H1 (cell line): ENCODE results near the gene MAGIX. TPM values are rescaled to one million over a fixed set of nuclear protein-coding genes. Genes with fewer than 3 reads are reported as not detected.

Source experiments
- CTCF ChIA-PET: fragments of 300-600 bp; sonication (Branson Sonifier 250); formaldehyde crosslinking; loops from one replicate; lab custom pipeline; 2021; ENCODE audit not compliant: partially characterized antibody; lab: Charles Lee
- POLR2A ChIA-PET: fragments of 300-600 bp; sonication (Branson Sonifier 250); formaldehyde crosslinking; loops from one replicate; lab custom pipeline; 2021; ENCODE audit warnings: inconsistent platforms; ENCODE audit not compliant: partially characterized antibody; lab: Charles Lee
- DNase-seq, 2 experiments: peaks; one replicate each; pipeline versions ENCODE4 v3.0.0 to v3.0.0-alpha.2; 2010 to 2022; ENCODE audit warnings: low spot score in 2 of 2, low read depth in 1 of 2, mixed read lengths in 1 of 2
- FAIRE-seq: peaks from 2 replicates; lab custom pipeline; 2011; peaks lifted over from hg19 to GRCh38; lab: Jason Lieb, UNC
- H2AFZ ChIP-seq: 2 replicates; pipeline ENCODE4 v1.8.1; 2012; ENCODE audit warnings: low read length, inconsistent platforms
- H2AK5ac ChIP-seq: 2 replicates; pipeline ENCODE4 v1.6.1; 2013; ENCODE audit warnings: low read depth, low read length
- H2BK120ac ChIP-seq: replicated peaks from 2 replicates; pipeline ENCODE3; 2013; ENCODE audit warnings: low read depth, low read length, inconsistent platforms
- H2BK12ac ChIP-seq: 2 replicates; pipeline ENCODE4 v1.6.1; 2013; ENCODE audit warnings: low read depth, low read length
- H2BK15ac ChIP-seq: 2 replicates; pipeline ENCODE4 v1.6.1; 2013; ENCODE audit warnings: low read length
- H2BK20ac ChIP-seq: 2 replicates; pipeline ENCODE4 v1.6.1; 2013; ENCODE audit warnings: low read length
- H2BK5ac ChIP-seq: 2 replicates; pipeline ENCODE4 v1.6.1; 2013; ENCODE audit warnings: low read depth, low read length
- H3K14ac ChIP-seq: 2 replicates; pipeline ENCODE4 v1.6.1; 2013; ENCODE audit warnings: inconsistent platforms; ENCODE audit not compliant: insufficient read length
- H3K18ac ChIP-seq: 2 replicates; pipeline ENCODE4 v1.6.1; 2013; ENCODE audit warnings: low read length; ENCODE audit errors: extremely low read depth
- H3K23ac ChIP-seq: 2 replicates; pipeline ENCODE4 v1.6.1; 2013; ENCODE audit warnings: inconsistent platforms; ENCODE audit not compliant: insufficient read length
- H3K23me2 ChIP-seq: 2 replicates; pipeline ENCODE4 v1.6.1; 2013; ENCODE audit warnings: low read depth, low read length
- H3K27ac ChIP-seq: 2 replicates; pipeline ENCODE4 v1.6.1; 2011; ENCODE audit warnings: low read depth, low read length, inconsistent platforms
- H3K27me3 ChIP-seq, 4 experiments: replicated peaks in 1 of 4; 1 replicate in 1 of 4; 2 replicates in 3 of 4; pipeline versions ENCODE4 v1.6.1 to v1.8.1; 2011 to 2013; ENCODE audit warnings: low read length in 3 of 4, mild to moderate bottlenecking in 3 of 4, inconsistent platforms in 2 of 4, mixed read lengths in 2 of 4, moderate library complexity in 1 of 4; ENCODE audit not compliant: control insufficient read depth in 3 of 4, insufficient read depth in 3 of 4; ENCODE audit errors: extremely low read depth in 1 of 4
- H3K36me3 ChIP-seq, 4 experiments: 2 replicates each; pipeline versions ENCODE4 v1.6.1 to v1.8.1; 2011 to 2013; ENCODE audit warnings: mild to moderate bottlenecking in 4 of 4, low read length in 3 of 4, moderate library complexity in 2 of 4, control low read depth in 1 of 4, inconsistent platforms in 1 of 4; ENCODE audit not compliant: insufficient read depth in 4 of 4, control insufficient read depth in 2 of 4
- H3K4ac ChIP-seq: replicated peaks from 2 replicates; pipeline ENCODE3; 2013; ENCODE audit warnings: low read length, low read depth, mixed read lengths, inconsistent platforms; ENCODE audit not compliant: insufficient read length
- H3K4me1 ChIP-seq, 4 experiments: replicated peaks in 1 of 4; 1 replicate in 1 of 4; 2 replicates in 3 of 4; pipeline versions ENCODE4 v1.6.1 to v1.8.1; 2011 to 2013; ENCODE audit warnings: low read length in 3 of 4, inconsistent platforms in 2 of 4, mixed read lengths in 1 of 4; ENCODE audit not compliant: insufficient read depth in 4 of 4, control insufficient read depth in 3 of 4
- H3K4me2 ChIP-seq, 2 experiments: 2 replicates each; pipeline versions ENCODE4 v1.6.1 to v1.8.1; 2011 to 2013; ENCODE audit warnings: low read depth in 2 of 2, low read length in 2 of 2, control low read depth in 1 of 2, inconsistent platforms in 1 of 2, mild to moderate bottlenecking in 1 of 2; ENCODE audit not compliant: insufficient read depth in 1 of 2
- H3K4me3 ChIP-seq, 4 experiments: fragments of 200-600, 300-600 bp in 1 of 4; sonication (generic), shearing (Covaris generic), sonication (Bioruptor Twin) in 1 of 4; 2 replicates each; pipeline versions ENCODE4 v1.5.1 to v1.8.1; 2011 to 2016; ENCODE audit warnings: low read length in 4 of 4, low read depth in 3 of 4, control low read depth in 2 of 4, inconsistent platforms in 2 of 4, mild to moderate bottlenecking in 2 of 4, mixed read lengths in 1 of 4, moderate library complexity in 1 of 4; ENCODE audit not compliant: insufficient read depth in 2 of 4; ENCODE audit errors: extremely low read depth in 1 of 4
- H3K56ac ChIP-seq: replicated peaks from 2 replicates; pipeline ENCODE3; 2013; ENCODE audit warnings: low read depth, mild to moderate bottlenecking, mixed read lengths, low read length, inconsistent platforms; ENCODE audit not compliant: insufficient read length
- H3K79me1 ChIP-seq: 2 replicates; pipeline ENCODE4 v1.6.1; 2013; ENCODE audit warnings: low read depth, low read length, control low read depth
- H3K79me2 ChIP-seq, 2 experiments: 2 replicates each; pipeline versions ENCODE4 v1.6.1 to v1.8.1; 2012 to 2013; ENCODE audit warnings: low read length in 2 of 2, mild to moderate bottlenecking in 2 of 2, inconsistent platforms in 1 of 2; ENCODE audit not compliant: insufficient read depth in 2 of 2, control insufficient read depth in 1 of 2
- H3K9ac ChIP-seq, 4 experiments: replicated peaks in 1 of 4; 1 replicate in 1 of 4; 2 replicates in 3 of 4; pipeline versions ENCODE4 v1.6.1 to v1.8.1; 2011 to 2013; ENCODE audit warnings: low read depth in 3 of 4, low read length in 3 of 4, control low read depth in 2 of 4, mild to moderate bottlenecking in 2 of 4, moderate library complexity in 2 of 4, inconsistent platforms in 1 of 4; ENCODE audit errors: extremely low read depth in 1 of 4
- H3K9me3 ChIP-seq, 2 experiments: 2 replicates each; pipeline versions ENCODE4 v1.6.1 to v1.8.1; 2012 to 2013; ENCODE audit warnings: mild to moderate bottlenecking in 2 of 2, moderate library complexity in 2 of 2, control low read depth in 1 of 2, inconsistent platforms in 1 of 2, low read depth in 1 of 2, low read length in 1 of 2, mixed read lengths in 1 of 2; ENCODE audit not compliant: insufficient read depth in 2 of 2
- H4K20me1 ChIP-seq, 2 experiments: replicated peaks in 1 of 2; 2 replicates each; pipeline versions ENCODE3 to v1.8.1; 2011 to 2013; ENCODE audit warnings: inconsistent platforms in 2 of 2, low read length in 2 of 2, mild to moderate bottlenecking in 1 of 2; ENCODE audit not compliant: insufficient read depth in 2 of 2, control insufficient read depth in 1 of 2
- H4K5ac ChIP-seq: 2 replicates; pipeline ENCODE4 v1.6.1; 2013; ENCODE audit warnings: low read length, low read depth, mixed read lengths, inconsistent platforms; ENCODE audit not compliant: insufficient read length
- H4K8ac ChIP-seq: 2 replicates; pipeline ENCODE4 v1.8.0; 2013; ENCODE audit warnings: mild to moderate bottlenecking, moderate library complexity, low read length, inconsistent platforms; ENCODE audit not compliant: insufficient read depth; ENCODE audit errors: extremely low read depth
- H4K91ac ChIP-seq: replicated peaks from 2 replicates; pipeline ENCODE3; 2013; ENCODE audit warnings: low read length, mixed read lengths, inconsistent platforms; ENCODE audit not compliant: insufficient read length
- ASH2L ChIP-seq: fragments of 200-600, 300-600 bp; sonication (generic); IDR thresholded peaks from one replicate; pipeline ENCODE4 v1.7.1; 2017; ENCODE audit warnings: low read length
- CBX5 ChIP-seq: fragments of 300-800, 300-1000 bp; sonication (generic); IDR thresholded peaks from 2 replicates; pipeline ENCODE4 v1.7.1; 2016; ENCODE audit warnings: antibody characterized with exemption, low read length, low read depth
- GABPA ChIP-seq: IDR thresholded peaks from 2 replicates; pipeline ENCODE4 v1.6.1; 2011; ENCODE audit warnings: mild to moderate bottlenecking, low read length, moderate library complexity, borderline replicate concordance; ENCODE audit not compliant: insufficient read depth
- KDM4A ChIP-seq: IDR thresholded peaks from one replicate; pipeline ENCODE4 v1.7.1; 2012; ENCODE audit warnings: low read depth, mild to moderate bottlenecking, moderate library complexity, low read length, inconsistent platforms; ENCODE audit not compliant: severe bottlenecking
- MAX ChIP-seq: IDR thresholded peaks from 2 replicates; pipeline ENCODE4 v1.6.1; 2012; ENCODE audit warnings: inconsistent platforms
- NRF1 ChIP-seq: IDR thresholded peaks from 2 replicates; pipeline ENCODE4 v1.6.1; 2011; ENCODE audit warnings: mild to moderate bottlenecking, low read depth, low read length, improper control_type of control experiment
- RAD21 ChIP-seq, 2 experiments: IDR thresholded peaks in 1 of 2; conservative IDR thresholded peaks in 1 of 2; 2 replicates each; pipeline ENCODE4 v1.6.1; 2011; ENCODE audit warnings: low read depth in 2 of 2, low read length in 2 of 2, improper control_type of control experiment in 1 of 2, inconsistent platforms in 1 of 2, mild to moderate bottlenecking in 1 of 2, moderate library complexity in 1 of 2
- RNF2 ChIP-seq: fragments of 200-900, 300-1000 bp; sonication (generic); IDR thresholded peaks from 2 replicates; pipeline ENCODE4 v1.7.1; 2016; ENCODE audit warnings: borderline replicate concordance, low read depth, mild to moderate bottlenecking, antibody characterized with exemption, low read length; ENCODE audit not compliant: poor library complexity, severe bottlenecking; ENCODE audit errors: missing control alignments
- TAF1 ChIP-seq: IDR thresholded peaks from 2 replicates; pipeline ENCODE4 v1.6.1; 2011; ENCODE audit warnings: mild to moderate bottlenecking, low read depth, low read length
- WGBS, 2 experiments: shearing (Covaris generic) in 1 of 2; methylation state at CpG; one replicate each; pipeline versions ENCODE4 v1.1.6 to v1.1.7; 2013 to 2015; ENCODE audit warnings: low lambda C conversion rate in 2 of 2, mixed read lengths in 2 of 2, inconsistent platforms in 1 of 2, low coverage in 1 of 2, missing lambda C conversion rate in 1 of 2; ENCODE audit not compliant: insufficient replicate concordance in 2 of 2, insufficient coverage in 1 of 2, insufficient read length in 1 of 2; ENCODE audit errors: extremely low coverage in 1 of 2, missing lambda C conversion rate in 1 of 2; 5-methylcytosine and 5-hydroxymethylcytosine counted together
- polyA plus RNA-seq, 7 experiments: library from polyadenylated mRNA; depleted of rRNA in 3 of 7; stranded (reverse) in 5 of 7; unstranded in 2 of 7; fragments of >200 nt in 5 of 7; fragments of 200-250 nt in 2 of 7; gene quantifications; 1 replicate in 5 of 7; 2 replicates in 1 of 7; 4 replicates in 1 of 7; pipeline versions ENCODE4 v1.2.1 to v1.2.3, GENCODE V29; 2011 to 2013; ENCODE audit warnings: missing spikeins in 2 of 7, mixed read lengths in 2 of 7
- total RNA-seq: library from RNA; stranded (reverse); fragmentation: NEBNext Ultra II Directional; extraction: Animal tissue kit (Norgen Biotek cat#: 25700); gene quantifications from 2 replicates; pipeline ENCODE4 v1.2.1, GENCODE V29; 2021

The MAGIX gene
- total and polyA plus RNA-seq, 2 of the 8 experiments (the other 6 are each of a cell fraction or from before 2014, with no cell fraction given): 0.37 to 1.1 TPM

DNA sequence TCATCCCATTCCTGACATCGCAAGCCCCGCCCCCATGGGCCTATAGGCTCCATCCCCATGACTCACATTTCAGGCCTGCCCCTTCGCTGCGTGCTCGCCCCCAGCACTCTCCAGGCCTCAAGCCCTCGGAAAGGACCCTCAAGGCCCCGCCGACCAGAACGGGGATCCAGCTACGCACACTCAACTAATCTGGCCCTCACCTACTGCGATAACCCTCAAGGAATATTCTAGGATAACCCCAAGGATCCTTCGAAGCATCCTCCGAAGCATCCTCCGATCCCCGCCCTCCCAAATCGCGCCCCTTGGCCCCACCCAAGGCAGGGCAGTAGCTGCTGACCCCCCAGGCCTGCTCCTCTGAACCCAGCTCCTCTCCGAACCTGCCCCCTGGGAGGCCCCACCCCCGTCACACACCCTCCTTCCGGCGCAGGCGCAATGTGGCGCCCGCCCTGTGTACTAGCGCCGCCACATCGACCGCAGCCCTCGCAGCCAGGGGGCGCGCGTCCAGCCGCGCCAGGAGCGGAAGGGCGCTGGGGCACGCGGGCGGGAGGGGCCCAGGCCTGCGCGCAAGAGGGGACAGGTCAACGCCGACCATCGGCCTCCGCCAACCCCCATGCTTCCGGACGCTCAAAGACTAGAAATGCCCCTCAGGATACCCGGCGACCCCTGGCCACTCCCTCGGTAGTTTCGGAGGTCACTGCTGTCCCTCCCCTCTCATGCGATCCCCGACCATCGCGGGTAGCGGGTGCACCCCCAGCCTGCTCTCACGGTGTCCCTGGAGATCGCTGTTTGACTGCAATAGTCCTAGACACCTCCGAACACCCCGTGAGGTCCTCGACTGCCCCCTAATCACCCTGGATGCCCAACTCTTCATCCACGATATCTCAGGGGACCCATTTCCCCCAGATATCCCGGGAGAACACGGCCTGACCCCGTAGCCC is 6.4 kb upstream of the MAGIX start:
- 0% methylated on average over 5 of the region's 65 CpGs; no CpG with 5 or more reads in 1 of the 2 experiments for WGBS, 2 experiments
- no peak overlapping the region for H3K4ac ChIP-seq
- peaks cover 2% of the 10 kb centered on the region; the same call in 1 of the 2 replicates for H3K23me2 ChIP-seq
- H3K4me2 ChIP-seq: peak overlapping the region; percentile 74 to 87
- peak overlapping the region; percentile 60 for H4K5ac ChIP-seq
- peak; percentile 88 for FAIRE-seq
- no peak overlapping the region; the same call in 1 of the 2 replicates for H2BK5ac ChIP-seq
- no peak overlapping the region for H4K8ac ChIP-seq
- no peaks in the 10 kb centered on the region for H3K9me3 ChIP-seq
- no peak overlapping the region for H4K91ac ChIP-seq
- peak overlapping the region; percentile 45 to 77 (median 48) for H3K4me3 ChIP-seq
- H3K27ac ChIP-seq: peak overlapping the region; percentile 85; the same call in 1 of the 2 replicates
- ChIA-PET POLR2A (interaction anchor here (0.6 to 2.0 kb wide), 2 partner anchors 12 to 16 kb away, joined by 3 to 5 read pairs; no protein-coding TSS in a partner anchor), CTCF (interaction anchor here (0.6 to 3.6 kb wide), 8 partner anchors 12 to 541 kb away, joined by 3 to 22 read pairs (median 3); no protein-coding TSS in a partner anchor)
- no peaks in the 10 kb centered on the region for H4K20me1 ChIP-seq
- H2AK5ac ChIP-seq: no peak overlapping the region
- DNase-seq: peak in 1 of 2 experiments; percentile 78
- H3K14ac ChIP-seq: no peak overlapping the region
- H3K23ac ChIP-seq: no peak overlapping the region
- no peaks in the 10 kb centered on the region for H3K36me3 ChIP-seq
- H3K56ac ChIP-seq: peak overlapping the region; percentile 52
- no peaks in the 10 kb centered on the region for H3K79me2 ChIP-seq
- peaks cover 1 to 6% (median 3%) of the 10 kb centered on the region in 4 experiments; a peak in 4 of 7 replicates for H3K27me3 ChIP-seq
- no peak overlapping the region for H2BK120ac ChIP-seq
- H2BK20ac ChIP-seq: no peak overlapping the region
- peak overlapping the region in 3 of 4 experiments; percentile 21 to 56 (median 55); a peak in 5 of 7 replicates for H3K9ac ChIP-seq
- peaks cover 0 to 4% (median under 1%) of the 10 kb centered on the region in 4 experiments; a peak in 3 of 7 replicates for H3K4me1 ChIP-seq
- H3K79me1 ChIP-seq: no peaks in the 10 kb centered on the region
- no peak overlapping the region for H2BK15ac ChIP-seq
- H2BK12ac ChIP-seq: no peak overlapping the region
- no peak overlapping the region for H2AFZ ChIP-seq
- no peak overlapping the region for H3K18ac ChIP-seq
- peak; percentile 64 for TF ChIP-seq MAX
- TF ChIP-seq TAF1: peak; percentile 40; the same call in 1 of the 2 replicates
- TF ChIP-seq KDM4A: peak; percentile 45
- TF ChIP-seq RAD21 (IDR thresholded peaks at IDR 0.05 in 1 of 2, conservative IDR thresholded peaks at IDR 0.05 in 1 of 2; ENCODE audit: low read depth in 2 of 2, low read length in 2 of 2): peak in 1 of 2 experiments; percentile 35; a peak in 1 of 4 replicates
- no peak for TF ChIP-seq RNF2
- TF ChIP-seq NRF1: peak; percentile 47
- TF ChIP-seq GABPA: no peak
- TF ChIP-seq CBX5: no peak
- peak; percentile 72 for TF ChIP-seq ASH2L
